HEK293 (cell line): ENCODE data around the gene SMIM43.
A peak's percentile ranks its signal among the peaks of the same experiment; 100 is the strongest.

Experiments
- CTCF ChIA-PET: fragments of 350-600 bp; formaldehyde crosslinking; extraction: SDS; loops from one replicate; lab custom pipeline; 2021; ENCODE audit warnings: antibody characterized with exemption; lab: Yijun Ruan, JAX
- POLR2A ChIA-PET: fragments of 300-600 bp; formaldehyde crosslinking; extraction: SDS; loops from one replicate; lab custom pipeline; 2020; ENCODE audit warnings: antibody characterized with exemption, inconsistent platforms; lab: Yijun Ruan, JAX
- H3K27ac ChIP-seq: fragments of 200-500 bp; sonication (Bioruptor generic); 2 replicates; pipeline ENCODE4 v1.5.1; 2014; ENCODE audit warnings: low read depth, low read length, control low read depth, inconsistent platforms; ENCODE audit errors: extremely low read depth
- H3K36me3 ChIP-seq, 2 experiments: fragments of 200-500 bp in 1 of 2; sonication (Bioruptor generic) in 1 of 2; 1 replicate in 1 of 2; 2 replicates in 1 of 2; pipeline ENCODE4 v1.5.1; 2014 to 2017; ENCODE audit warnings: inconsistent platforms in 2 of 2, low read length in 2 of 2; ENCODE audit not compliant: control insufficient read depth in 2 of 2, insufficient read depth in 1 of 2
- H3K4me1 ChIP-seq: fragments of 200-500 bp; sonication (Bioruptor generic); 2 replicates; pipeline ENCODE4 v1.5.1; 2014; ENCODE audit warnings: mild to moderate bottlenecking, low read length, inconsistent platforms; ENCODE audit not compliant: control insufficient read depth, insufficient read depth
- H3K4me3 ChIP-seq: 2 replicates; pipeline ENCODE4 v1.5.1; 2011; ENCODE audit warnings: low read depth, mild to moderate bottlenecking, control low read depth, low read length, moderate library complexity
- H3K9me3 ChIP-seq: fragments of 200-500 bp; sonication (Bioruptor generic); 2 replicates; pipeline ENCODE4 v1.5.1; 2014; ENCODE audit warnings: low read depth, low read length, inconsistent platforms; ENCODE audit not compliant: control insufficient read depth, insufficient read depth
- CTCF ChIP-seq: fragments of 450-650 bp; formaldehyde crosslinking; IDR thresholded peaks from 2 replicates; pipeline ENCODE4 v1.5.1; 2016; ENCODE audit warnings: missing biosample characterization, missing genetic modification characterization
- IKZF3 ChIP-seq: fragments of 450-650 bp; IDR thresholded peaks from 2 replicates; pipeline ENCODE4 v1.5.0; 2018; ENCODE audit warnings: missing biosample characterization, mild to moderate bottlenecking, missing genetic modification characterization, moderate library complexity
- MYNN ChIP-seq: fragments of 450-650 bp; formaldehyde crosslinking; IDR thresholded peaks from 2 replicates; pipeline ENCODE4 v1.5.1; 2016; ENCODE audit warnings: missing biosample characterization, missing genetic modification characterization, borderline replicate concordance
- PATZ1 ChIP-seq: fragments of 450-650 bp; formaldehyde crosslinking; IDR thresholded peaks from 2 replicates; pipeline ENCODE4 v1.5.1; 2016; ENCODE audit warnings: missing biosample characterization, missing genetic modification characterization
- SCRT2 ChIP-seq: fragments of 450-650 bp; formaldehyde crosslinking; IDR thresholded peaks from 2 replicates; pipeline ENCODE4 v1.5.1; 2016; ENCODE audit warnings: missing biosample characterization, missing genetic modification characterization
- ZFHX2 ChIP-seq: fragments of 450-650 bp; formaldehyde crosslinking; conservative IDR thresholded peaks from 2 replicates; pipeline ENCODE4 v1.5.1; 2016; ENCODE audit warnings: missing biosample characterization, missing genetic modification characterization
- ZNF155 ChIP-seq: fragments of 450-650 bp; formaldehyde crosslinking; IDR thresholded peaks from 2 replicates; pipeline ENCODE4 v1.5.1; 2016; ENCODE audit warnings: missing biosample characterization, missing genetic modification characterization
- ZNF280C ChIP-seq: fragments of 450-650 bp; formaldehyde crosslinking; IDR thresholded peaks from 2 replicates; pipeline ENCODE4 v1.5.1; 2016; ENCODE audit warnings: missing biosample characterization, missing genetic modification characterization
- ZNF311 ChIP-seq: fragments of 450-650 bp; formaldehyde crosslinking; IDR thresholded peaks from 2 replicates; pipeline ENCODE4 v1.5.1; 2017; ENCODE audit warnings: missing biosample characterization, missing genetic modification characterization, borderline replicate concordance
- ZNF366 ChIP-seq: fragments of 450-650 bp; formaldehyde crosslinking; conservative IDR thresholded peaks from 2 replicates; pipeline ENCODE4 v1.5.1; 2016; ENCODE audit warnings: missing biosample characterization, missing genetic modification characterization
- ZNF544 ChIP-seq: fragments of 450-650 bp; formaldehyde crosslinking; IDR thresholded peaks from 2 replicates; pipeline ENCODE4 v1.5.0; 2017; ENCODE audit warnings: missing biosample characterization, missing genetic modification characterization
- ZNF555 ChIP-seq: fragments of 450-650 bp; formaldehyde crosslinking; conservative IDR thresholded peaks from 2 replicates; pipeline ENCODE4 v1.5.1; 2017; ENCODE audit warnings: missing biosample characterization, mild to moderate bottlenecking, missing genetic modification characterization, inconsistent platforms
- ZNF776 ChIP-seq: fragments of 450-650 bp; formaldehyde crosslinking; IDR thresholded peaks from 2 replicates; pipeline ENCODE4 v1.5.0; 2017; ENCODE audit warnings: missing biosample characterization, missing genetic modification characterization, borderline replicate concordance
- ZNF830 ChIP-seq: fragments of 450-650 bp; IDR thresholded peaks from 2 replicates; pipeline ENCODE4 v1.5.0; 2018; ENCODE audit warnings: missing biosample characterization, missing genetic modification characterization, low read depth, mild to moderate bottlenecking, moderate library complexity
- ZSCAN23 ChIP-seq: fragments of 450-650 bp; formaldehyde crosslinking; IDR thresholded peaks from 2 replicates; pipeline ENCODE4 v1.5.1; 2016; ENCODE audit warnings: missing biosample characterization, missing genetic modification characterization
- ZSCAN30 ChIP-seq: fragments of 450-650 bp; IDR thresholded peaks from 2 replicates; pipeline ENCODE4 v1.5.1; 2018; ENCODE audit warnings: missing biosample characterization, mild to moderate bottlenecking, missing genetic modification characterization, moderate library complexity
- TF ChIP-seq, protein P1 (sequence below): fragments of 450-650 bp; IDR thresholded peaks from 2 replicates; pipeline ENCODE4 v1.5.1; 2018; ENCODE audit warnings: missing biosample characterization, mild to moderate bottlenecking, missing genetic modification characterization
- TF ChIP-seq, protein P2 (sequence below): fragments of 450-650 bp; formaldehyde crosslinking; IDR thresholded peaks from 2 replicates; pipeline ENCODE4 v1.5.1; 2016; ENCODE audit warnings: missing biosample characterization, missing genetic modification characterization, low read depth
- TF ChIP-seq, protein P3 (sequence below): fragments of 450-650 bp; formaldehyde crosslinking; IDR thresholded peaks from 2 replicates; pipeline ENCODE4 v1.5.1; 2016; ENCODE audit warnings: missing biosample characterization, missing genetic modification characterization

Gene SMIM43

DNA sequence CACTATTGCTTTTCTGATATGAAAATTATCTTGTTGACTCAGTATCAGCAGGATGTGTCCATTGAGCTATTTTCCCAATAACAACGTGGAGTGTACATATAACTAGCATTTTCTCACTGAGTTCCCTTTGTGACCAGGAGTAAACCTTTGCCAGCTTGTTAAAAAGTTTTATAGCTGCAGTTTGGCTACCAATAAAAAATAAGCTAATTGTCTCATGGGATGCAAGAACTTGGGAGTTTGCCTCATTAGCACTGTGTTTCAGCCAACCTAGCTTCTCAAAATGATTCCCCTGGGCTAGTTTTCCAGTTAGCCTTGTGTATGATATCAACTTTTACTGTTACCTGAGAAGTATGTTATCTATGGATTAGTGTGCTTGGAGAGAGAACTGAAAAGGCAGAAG is 43.3 kb downstream of the SMIM43 start (continued):
- TF ChIP-seq, protein P1, sequence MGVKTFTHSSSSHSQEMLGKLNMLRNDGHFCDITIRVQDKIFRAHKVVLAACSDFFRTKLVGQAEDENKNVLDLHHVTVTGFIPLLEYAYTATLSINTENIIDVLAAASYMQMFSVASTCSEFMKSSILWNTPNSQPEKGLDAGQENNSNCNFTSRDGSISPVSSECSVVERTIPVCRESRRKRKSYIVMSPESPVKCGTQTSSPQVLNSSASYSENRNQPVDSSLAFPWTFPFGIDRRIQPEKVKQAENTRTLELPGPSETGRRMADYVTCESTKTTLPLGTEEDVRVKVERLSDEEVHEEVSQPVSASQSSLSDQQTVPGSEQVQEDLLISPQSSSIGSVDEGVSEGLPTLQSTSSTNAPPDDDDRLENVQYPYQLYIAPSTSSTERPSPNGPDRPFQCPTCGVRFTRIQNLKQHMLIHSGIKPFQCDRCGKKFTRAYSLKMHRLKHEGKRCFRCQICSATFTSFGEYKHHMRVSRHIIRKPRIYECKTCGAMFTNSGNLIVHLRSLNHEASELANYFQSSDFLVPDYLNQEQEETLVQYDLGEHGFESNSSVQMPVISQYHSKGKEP = peak; percentile 78

GRCh38 chr4:121720109-121720508 is 44.9 kb downstream of the SMIM43 start:
- H3K36me3 ChIP-seq = no peaks in the 10 kb centered on the region
- no peak overlapping the region for H3K4me3 ChIP-seq
- no peaks in the 10 kb centered on the region for H3K9me3 ChIP-seq
- TF ChIP-seq ZFHX2 (tag by site-specific recombination) (no peak), PATZ1 (no peak)
- no peaks in the 10 kb centered on the region for H3K4me1 ChIP-seq
- POLR2A ChIA-PET = no interaction called here
- H3K27ac ChIP-seq = no peak overlapping the region
- CTCF ChIA-PET = no interaction called here

- ChIA-PET POLR2A (no interaction called here), CTCF (no interaction called here)
- no peaks in the 10 kb centered on the region for H3K4me1 ChIP-seq
Observed at GRCh38 chr4:121717680-121718237, 47.2 kb downstream of the SMIM43 start.

More at GRCh38 chr4:121717680-121718237, 47.2 kb downstream of the SMIM43 start:
- Histone ChIP-seq H3K4me3 (no peak overlapping the region), H3K9me3 (no peaks in the 10 kb centered on the region), H3K27ac (no peak overlapping the region), H3K36me3 (no peaks in the 10 kb centered on the region)
- TF ChIP-seq, protein P2, sequence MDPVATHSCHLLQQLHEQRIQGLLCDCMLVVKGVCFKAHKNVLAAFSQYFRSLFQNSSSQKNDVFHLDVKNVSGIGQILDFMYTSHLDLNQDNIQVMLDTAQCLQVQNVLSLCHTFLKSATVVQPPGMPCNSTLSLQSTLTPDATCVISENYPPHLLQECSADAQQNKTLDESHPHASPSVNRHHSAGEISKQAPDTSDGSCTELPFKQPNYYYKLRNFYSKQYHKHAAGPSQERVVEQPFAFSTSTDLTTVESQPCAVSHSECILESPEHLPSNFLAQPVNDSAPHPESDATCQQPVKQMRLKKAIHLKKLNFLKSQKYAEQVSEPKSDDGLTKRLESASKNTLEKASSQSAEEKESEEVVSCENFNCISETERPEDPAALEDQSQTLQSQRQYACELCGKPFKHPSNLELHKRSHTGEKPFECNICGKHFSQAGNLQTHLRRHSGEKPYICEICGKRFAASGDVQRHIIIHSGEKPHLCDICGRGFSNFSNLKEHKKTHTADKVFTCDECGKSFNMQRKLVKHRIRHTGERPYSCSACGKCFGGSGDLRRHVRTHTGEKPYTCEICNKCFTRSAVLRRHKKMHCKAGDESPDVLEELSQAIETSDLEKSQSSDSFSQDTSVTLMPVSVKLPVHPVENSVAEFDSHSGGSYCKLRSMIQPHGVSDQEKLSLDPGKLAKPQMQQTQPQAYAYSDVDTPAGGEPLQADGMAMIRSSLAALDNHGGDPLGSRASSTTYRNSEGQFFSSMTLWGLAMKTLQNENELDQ (tag by site-specific recombination) = no peak
- TF ChIP-seq ZNF155 (tag by site-specific recombination) (no peak), ZNF830 (no peak), IKZF3 (tag by site-specific recombination) (no peak), ZSCAN30 (tag by site-specific recombination) (no peak), ZNF311 (tag by site-specific recombination) (no peak), ZSCAN23 (no peak), CTCF (tag by site-specific recombination) (no peak), ZNF544 (tag by site-specific recombination) (no peak), ZNF776 (tag by site-specific recombination) (no peak), MYNN (no peak), ZNF366 (tag by site-specific recombination) (no peak), ZNF555 (tag by site-specific recombination) (no peak), SCRT2 (tag by site-specific recombination) (no peak), ZNF280C (tag by site-specific recombination) (no peak)
- TF ChIP-seq, protein P3, sequence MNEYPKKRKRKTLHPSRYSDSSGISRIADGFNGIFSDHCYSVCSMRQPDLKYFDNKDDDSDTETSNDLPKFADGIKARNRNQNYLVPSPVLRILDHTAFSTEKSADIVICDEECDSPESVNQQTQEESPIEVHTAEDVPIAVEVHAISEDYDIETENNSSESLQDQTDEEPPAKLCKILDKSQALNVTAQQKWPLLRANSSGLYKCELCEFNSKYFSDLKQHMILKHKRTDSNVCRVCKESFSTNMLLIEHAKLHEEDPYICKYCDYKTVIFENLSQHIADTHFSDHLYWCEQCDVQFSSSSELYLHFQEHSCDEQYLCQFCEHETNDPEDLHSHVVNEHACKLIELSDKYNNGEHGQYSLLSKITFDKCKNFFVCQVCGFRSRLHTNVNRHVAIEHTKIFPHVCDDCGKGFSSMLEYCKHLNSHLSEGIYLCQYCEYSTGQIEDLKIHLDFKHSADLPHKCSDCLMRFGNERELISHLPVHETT (tag by site-specific recombination) = no peak
